ENCODE data around the gene IL17RB. TPM values are rescaled to one million over a fixed set of nuclear protein-coding genes. Genes with fewer than 3 reads are reported as not detected.

IL17RB gene
- total and polyA plus RNA-seq, 2 of the 8 experiments (the other 6 are each of a cell fraction or from before 2014, with no cell fraction given): 7.0 to 24.6 TPM

GRCh38 chr3:53802256-53802880 is 44.0 kb upstream of the IL17RB start:
- Histone ChIP-seq H3K4me2 (ENCODE audit: insufficient read depth in 1 of 2, low read depth in 2 of 2, low read length in 2 of 2) (no peak overlapping the region), H3K14ac (ENCODE audit: insufficient read length) (no peak overlapping the region), H4K20me1 (replicated peaks in 1 of 2; ENCODE audit: control insufficient read depth in 1 of 2, insufficient read depth in 2 of 2, low read length in 2 of 2) (no peaks in the 10 kb centered on the region), H2AFZ (ENCODE audit: low read length) (no peak overlapping the region), H3K4me1 (replicated peaks in 1 of 4; ENCODE audit: control insufficient read depth in 3 of 4, insufficient read depth in 4 of 4, low read length in 3 of 4) (peaks cover 0 to 7% (median 0%) of the 10 kb centered on the region in 4 experiments; a peak in 3 of 7 replicates), H3K79me2 (ENCODE audit: control insufficient read depth in 1 of 2, insufficient read depth in 2 of 2, low read length in 2 of 2) (no peaks in the 10 kb centered on the region), H3K56ac (replicated peaks; ENCODE audit: insufficient read length, low read depth, low read length) (no peak overlapping the region), H3K4ac (replicated peaks; ENCODE audit: insufficient read length, low read depth, low read length) (no peak overlapping the region), H3K27me3 (replicated peaks in 1 of 4; ENCODE audit: control insufficient read depth in 3 of 4, extremely low read depth in 1 of 4, insufficient read depth in 3 of 4, low read length in 3 of 4) (no peaks in the 10 kb centered on the region; a peak in 1 of 7 replicates), H4K5ac (ENCODE audit: insufficient read length, low read depth, low read length) (no peak overlapping the region), H3K23me2 (ENCODE audit: low read depth, low read length) (peaks cover 6% of the 10 kb centered on the region; the same call in 1 of the 2 replicates), H3K4me3 (ENCODE audit: extremely low read depth in 1 of 4, insufficient read depth in 2 of 4, low read depth in 3 of 4, low read length in 4 of 4) (no peak overlapping the region), H4K8ac (ENCODE audit: extremely low read depth, insufficient read depth, low read length) (no peak overlapping the region), H3K9ac (replicated peaks in 1 of 4; ENCODE audit: extremely low read depth in 1 of 4, low read depth in 3 of 4, low read length in 3 of 4) (no peak overlapping the region), H3K27ac (ENCODE audit: low read depth, low read length) (no peak overlapping the region), H3K23ac (ENCODE audit: insufficient read length) (no peak overlapping the region), H2BK15ac (ENCODE audit: low read length) (no peak overlapping the region), H3K18ac (ENCODE audit: extremely low read depth, low read length) (no peak overlapping the region), H2BK120ac (replicated peaks; ENCODE audit: low read depth, low read length) (no peak overlapping the region), H2BK20ac (ENCODE audit: low read length) (no peak overlapping the region), H2AK5ac (ENCODE audit: low read depth, low read length) (no peak overlapping the region), H4K91ac (replicated peaks; ENCODE audit: insufficient read length, low read length) (no peak overlapping the region), H3K9me3 (ENCODE audit: insufficient read depth in 2 of 2, low read depth in 1 of 2, low read length in 1 of 2) (no peaks in the 10 kb centered on the region), H3K36me3 (ENCODE audit: control insufficient read depth in 2 of 4, insufficient read depth in 4 of 4, low read length in 3 of 4) (no peaks in the 10 kb centered on the region), H2BK12ac (ENCODE audit: low read depth, low read length) (no peak overlapping the region), H2BK5ac (ENCODE audit: low read depth, low read length) (no peak overlapping the region), H3K79me1 (ENCODE audit: low read depth, low read length) (no peaks in the 10 kb centered on the region)
- CTCF ChIA-PET (ENCODE audit: partially characterized antibody): no interaction called here
- 93% methylated on average over 8 of the region's 8 CpGs; no CpG with 5 or more reads in 1 of the 2 experiments for WGBS, 2 experiments (ENCODE audit: extremely low coverage in 1 of 2, insufficient coverage in 1 of 2, insufficient read length in 1 of 2, insufficient replicate concordance in 2 of 2, low coverage in 1 of 2, low lambda C conversion rate in 2 of 2, missing lambda C conversion rate in 1 of 2)
- DNase-seq (ENCODE audit: low read depth in 1 of 2, low spot score in 2 of 2) (no peak), FAIRE-seq (no peak)
- POLR2A ChIA-PET (ENCODE audit: partially characterized antibody): no interaction called here
- TF ChIP-seq TAF7 (optimal IDR thresholded peaks at IDR 0.05; ENCODE audit: borderline replicate concordance, low read depth, low read length) (no peak), KDM1A (IDR thresholded peaks at IDR 0.05; ENCODE audit: borderline replicate concordance, low read length) (no peak), TEAD4 (IDR thresholded peaks at IDR 0.05; ENCODE audit: low read depth, low read length) (no peak), RFX5 (IDR thresholded peaks at IDR 0.05; ENCODE audit: borderline replicate concordance, low read depth, low read length) (no peak)
